Motor neuron (in vitro differentiated cells): ENCODE measurements around the gene KPNA3. TPM values are rescaled to one million over a fixed set of nuclear protein-coding genes. Genes with fewer than 3 reads are reported as not detected.
"Not testable (repeated sequence)": the region's sequence is repeated elsewhere in the genome, so short reads cannot be mapped to it uniquely, and the experiment has no call there.

Source experiments
- ATAC-seq, 8 experiments: fragments of 200-7000 bp; cut with Tn5 transposase; replicated peaks in 6 of 8; 2 replicates each; pipeline ENCODE4 v1.8.0; 2021; ENCODE audit warnings: mild to moderate bottlenecking in 8 of 8, moderate library complexity in 8 of 8
- H3K27ac ChIP-seq, 2 donors: fragments of 250-450 bp; sonication (Bioruptor Pico); 2 replicates each; pipeline ENCODE4 v1.9.0; 2021; ENCODE audit warnings: antibody characterized with exemption in 2 of 2, mild to moderate bottlenecking in 2 of 2, moderate library complexity in 1 of 2
- H3K4me1 ChIP-seq, 2 donors: fragments of 250-450 bp; sonication (Bioruptor Pico); replicated peaks in 1 of 2; 2 replicates each; pipeline ENCODE4 v1.6.1; 2021; ENCODE audit warnings: antibody characterized with exemption in 2 of 2, mild to moderate bottlenecking in 2 of 2, moderate library complexity in 1 of 2
- H3K4me3 ChIP-seq, 5 donors: fragments of 250-450 bp; sonication (Bioruptor Pico); 2 replicates each; pipeline ENCODE4 v1.9.0; 2021; ENCODE audit warnings: antibody characterized with exemption in 5 of 5, mild to moderate bottlenecking in 5 of 5, moderate library complexity in 4 of 5
- WGBS, 10 experiments: fragments of 450-650 bp; shearing (Covaris generic); methylation state at CpG; one replicate each; pipeline ENCODE4 v1.0.0; 2022; 5-methylcytosine and 5-hydroxymethylcytosine counted together
- in situ Hi-C, 9 experiments: fragments of 400-800 bp; cut with MboI; loops; one replicate each; pipeline ENCODE4 v1.15.0; 2021; ENCODE audit warnings: low sequenced_read_pairs in 9 of 9, low pct_unique_long_range_greater_than_20kb in 2 of 9; ENCODE audit not compliant: unreplicated experiment in 9 of 9
- total RNA-seq, 8 experiments: library from RNA; unstranded; fragments of 300-600 nt; gene quantifications; 2 replicates each; pipeline versions ENCODE4 v1.2.3 to v1.2.4, GENCODE V29; 2022

The KPNA3 gene
- total RNA-seq, 8 experiments from 2014 or later = 17.7 to 39.8 (median 33.6) TPM

DNA sequence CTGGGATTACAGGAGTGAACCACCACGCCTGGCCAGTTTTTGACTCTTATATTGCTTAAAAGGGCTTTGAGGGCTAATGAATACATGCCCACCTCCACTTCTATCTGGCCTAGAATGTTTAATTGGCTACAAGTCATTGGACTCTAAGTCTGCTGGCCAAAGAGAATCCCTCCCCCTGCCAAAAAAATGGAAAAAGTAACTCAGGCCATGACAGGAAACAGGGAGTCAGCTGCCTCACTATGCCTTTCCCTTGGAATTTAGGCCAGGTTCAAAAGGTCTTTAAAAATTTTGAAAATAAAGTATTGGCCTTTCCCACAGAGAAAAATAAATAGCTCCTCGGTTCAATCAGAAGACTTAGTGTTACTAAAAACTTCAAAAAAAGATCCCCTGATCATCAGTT is 34.9 kb upstream of the KPNA3 start:
- no peak for ATAC-seq
- in situ Hi-C loops = loop anchor here in 3 of 9 experiments (25.0 kb wide), 1 partner anchor 165 kb away; no protein-coding TSS in a partner anchor
- 0 to 100% (median 71%) methylated on average over 1 to 2 of the region's 2 CpGs; no CpG with 5 or more reads in 1 of the 10 experiments for WGBS, 10 experiments
- H3K4me1 ChIP-seq = no peaks in the 10 kb centered on the region
- no peak overlapping the region for H3K4me3 ChIP-seq
- no peak overlapping the region for H3K27ac ChIP-seq

DNA sequence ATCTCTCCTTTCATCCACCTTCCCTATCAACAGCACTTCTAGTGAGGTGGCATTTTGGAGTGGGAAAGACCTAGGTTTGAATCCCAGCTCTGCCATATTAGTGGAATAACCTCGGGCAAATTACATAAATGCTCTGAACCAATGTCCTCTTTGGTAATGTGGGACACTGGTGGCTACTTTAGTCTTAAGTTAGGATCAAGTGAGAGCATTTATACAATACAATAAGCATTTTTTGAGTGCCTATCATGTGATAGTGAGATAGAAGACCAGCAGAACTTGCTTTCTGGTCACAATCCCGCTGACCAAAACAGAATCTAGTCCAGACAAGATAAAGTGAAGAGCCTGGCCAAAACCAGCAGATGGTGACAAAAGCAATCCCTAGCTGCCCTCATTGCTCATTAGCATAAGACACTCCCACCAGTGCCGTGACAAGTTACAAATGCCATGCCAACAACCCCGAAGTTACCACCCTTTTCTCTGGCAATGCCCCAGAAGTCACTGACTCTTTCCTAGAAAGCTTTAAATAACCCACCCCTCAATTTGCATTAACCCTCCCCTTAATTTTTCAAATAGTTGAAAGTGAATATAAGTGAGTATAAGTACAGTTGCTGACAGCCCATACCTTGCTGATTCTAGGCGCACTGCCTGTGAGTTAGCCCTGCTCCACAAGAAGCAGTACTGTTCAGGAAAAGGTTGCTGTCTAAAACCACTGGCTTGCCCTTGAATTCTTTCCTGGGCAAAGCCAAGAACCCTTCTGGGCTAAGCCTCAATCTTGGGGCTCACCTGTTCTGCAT is 28.9 kb upstream of the KPNA3 start:
- WGBS, 10 experiments = 0 to 100% (median 81%) methylated on average over 1 to 5 of the region's 5 CpGs
- in situ Hi-C loops = no loop called here
- peak in 4 of 8 experiments; percentile 25 to 89 (median 80) for ATAC-seq
- Histone ChIP-seq H3K4me3 (no peak overlapping the region), H3K27ac (no peak overlapping the region), H3K4me1 (no peaks in the 10 kb centered on the region)

- ATAC-seq = no peak
- in situ Hi-C loops = no loop called here
- WGBS, 10 experiments = 20 to 100% (median 86%) methylated on average over 1 to 2 of the region's 2 CpGs; no CpG with 5 or more reads in 2 of the 10 experiments
These were observed 28.2 kb upstream of the KPNA3 start for GRCh38 chr13:49820591-49821215.

GRCh38 chr13:49816047-49816446 is 23.6 kb upstream of the KPNA3 start:
- H3K4me1 ChIP-seq, H3K27ac ChIP-seq, in situ Hi-C loops, ATAC-seq, H3K4me3 ChIP-seq: not testable (repeated sequence)
- 33 to 100% (median 88%) methylated on average over 1 to 4 of the region's 4 CpGs; no CpG with 5 or more reads in 3 of the 10 experiments for WGBS, 10 experiments

More at GRCh38 chr13:49820591-49821215, 28.2 kb upstream of the KPNA3 start:
- Histone ChIP-seq H3K4me3 (no peak overlapping the region), H3K4me1 (no peaks in the 10 kb centered on the region), H3K27ac (no peak overlapping the region)

GRCh38 chr13:49814551-49815270 is 22.2 kb upstream of the KPNA3 start:
- Histone ChIP-seq H3K4me1 (peaks cover 0 to 4% of the 10 kb centered on the region in 2 donors), H3K4me3 (no peak overlapping the region), H3K27ac (no peak overlapping the region)
- 85 to 100% (median 90%) methylated on average over 2 to 5 of the region's 7 CpGs; no CpG with 5 or more reads in 7 of the 10 experiments for WGBS, 10 experiments
- in situ Hi-C loops = no loop called here
- no peak for ATAC-seq

GRCh38 chr13:49812812-49813211 is 20.3 kb upstream of the KPNA3 start:
- Histone ChIP-seq H3K4me3 (no peak overlapping the region), H3K4me1 (peaks cover 0 to 4% of the 10 kb centered on the region in 2 donors), H3K27ac (no peak overlapping the region)
- ATAC-seq = no peak
- 34 to 77% (median 54%) methylated on average over 3 to 4 of the region's 4 CpGs; no CpG with 5 or more reads in 4 of the 10 experiments for WGBS, 10 experiments
- in situ Hi-C loops = no loop called here

- H3K4me3 ChIP-seq = no peak overlapping the region
- H3K27ac ChIP-seq = no peak overlapping the region
- no peak for ATAC-seq
- WGBS, 10 experiments = 64 to 100% (median 91%) methylated on average over 1 to 4 of the region's 4 CpGs; no CpG with 5 or more reads in 3 of the 10 experiments
- peaks cover 0 to 4% of the 10 kb centered on the region in 2 donors for H3K4me1 ChIP-seq
- in situ Hi-C loops = no loop called here
These were observed 19.0 kb upstream of the KPNA3 start for GRCh38 chr13:49811527-49811908.

GRCh38 chr13:49810567-49811526 is 18.4 kb upstream of the KPNA3 start:
- peak in 3 of 8 experiments; percentile 55 to 77 (median 71) for ATAC-seq
- Histone ChIP-seq H3K27ac (no peak overlapping the region), H3K4me3 (no peak overlapping the region), H3K4me1 (peaks cover 0 to 4% of the 10 kb centered on the region in 2 donors)
- in situ Hi-C loops = no loop called here
- 17 to 75% (median 60%) methylated on average over 1 to 4 of the region's 6 CpGs; no CpG with 5 or more reads in 3 of the 10 experiments for WGBS, 10 experiments

DNA sequence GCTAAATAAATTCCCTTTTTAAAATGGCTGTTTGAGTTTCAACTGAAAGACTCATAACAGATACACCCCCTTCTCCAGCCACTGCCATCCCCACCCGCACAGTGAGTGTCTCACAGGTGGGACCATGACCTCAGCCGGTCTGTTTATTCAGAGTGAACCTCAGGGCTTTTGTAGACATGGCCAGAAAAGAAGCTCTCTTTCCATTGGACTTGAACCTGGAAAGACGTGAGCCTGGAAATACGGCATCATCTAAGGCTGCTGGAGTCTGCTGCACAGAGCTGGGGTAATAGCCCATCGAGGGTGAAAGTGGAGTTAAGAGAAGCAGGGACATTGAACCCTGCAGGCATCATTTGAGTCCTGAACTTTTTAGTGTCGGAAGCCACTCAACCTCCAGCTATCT is 15.2 kb upstream of the KPNA3 start:
- ATAC-seq = no peak
- Histone ChIP-seq H3K27ac (no peak overlapping the region), H3K4me3 (no peak overlapping the region), H3K4me1 (no peaks in the 10 kb centered on the region)
- in situ Hi-C loops = no loop called here
- 10 to 90% (median 81%) methylated on average over 2 to 5 of the region's 6 CpGs; no CpG with 5 or more reads in 3 of the 10 experiments for WGBS, 10 experiments

DNA sequence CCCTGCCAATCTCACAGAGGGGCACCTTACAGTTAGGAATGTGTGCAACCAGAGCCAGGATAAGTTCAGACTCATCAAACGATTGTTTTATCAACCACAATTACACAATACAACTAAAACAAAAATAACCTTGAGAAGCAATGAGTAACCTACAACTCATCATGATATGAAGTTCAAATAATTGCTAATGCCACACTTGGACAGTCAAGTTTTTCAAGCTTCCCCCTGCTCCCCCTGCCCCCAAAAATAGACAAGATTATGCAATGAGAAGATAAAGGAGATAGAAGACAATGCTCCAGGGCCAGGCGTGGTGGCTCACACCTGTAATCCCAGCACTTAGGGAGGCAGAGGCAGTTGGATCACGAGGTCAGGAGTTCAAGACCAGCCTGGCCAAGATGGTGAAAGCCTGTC is 13.6 kb upstream of the KPNA3 start:
- 50 to 100% (median 72%) methylated on average over 1 to 2 of the region's 3 CpGs; no CpG with 5 or more reads in 2 of the 10 experiments for WGBS, 10 experiments

DNA sequence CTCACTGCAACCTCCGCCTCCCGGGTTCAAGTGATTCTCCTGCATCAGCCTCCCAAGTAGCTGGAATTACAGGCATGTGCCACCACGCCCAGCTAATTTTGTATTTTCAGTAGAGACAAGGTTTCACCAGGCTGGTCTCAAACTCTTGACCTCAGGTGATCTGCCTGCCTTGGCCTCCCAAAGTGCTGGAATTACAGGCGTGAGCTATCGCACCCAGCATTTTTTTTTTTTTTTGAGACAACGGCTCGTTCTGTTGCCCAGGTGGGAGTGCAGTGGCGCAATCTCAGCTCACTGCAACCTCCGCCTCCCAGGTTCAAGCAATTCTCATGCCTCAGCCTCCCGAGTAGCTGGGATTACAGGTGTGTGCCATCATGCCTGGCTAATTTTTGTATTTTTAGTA is 10.6 kb upstream of the KPNA3 start:
- H3K4me3 ChIP-seq, H3K4me1 ChIP-seq, H3K27ac ChIP-seq, ATAC-seq, in situ Hi-C loops: not testable (repeated sequence)
- 39 to 100% (median 95%) methylated on average over 1 to 7 of the region's 10 CpGs; no CpG with 5 or more reads in 3 of the 10 experiments for WGBS, 10 experiments

More for the DNA sequence above, 13.6 kb upstream of the KPNA3 start:
- Histone ChIP-seq H3K4me3 (no peak overlapping the region), H3K4me1 (no peaks in the 10 kb centered on the region), H3K27ac (no peak overlapping the region)
- ATAC-seq = no peak
- in situ Hi-C loops = no loop called here

DNA sequence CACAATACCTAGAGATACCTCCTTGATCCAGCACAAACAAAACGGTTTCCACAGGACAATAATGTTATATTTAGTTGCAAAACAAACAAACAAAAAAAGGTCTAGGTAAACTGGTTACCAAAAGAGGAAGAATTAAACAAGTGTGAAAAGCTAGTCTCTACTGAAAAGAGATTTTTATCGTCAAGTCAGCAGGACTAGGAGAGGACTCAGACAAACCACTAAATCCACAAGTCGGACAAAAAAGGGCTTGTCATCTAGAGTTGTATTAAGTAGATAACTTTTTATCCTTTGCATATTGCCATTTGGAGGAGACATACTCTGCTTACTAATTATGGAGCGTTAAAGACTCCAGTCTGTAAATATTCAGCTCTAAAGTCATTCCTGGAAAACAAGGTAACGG is 9.9 kb upstream of the KPNA3 start:
- WGBS, 10 experiments = 70 to 100% (median 98%) methylated on average over 1 to 4 of the region's 5 CpGs
- in situ Hi-C loops = no loop called here
- Histone ChIP-seq H3K4me3 (no peak overlapping the region), H3K27ac (no peak overlapping the region), H3K4me1 (no peaks in the 10 kb centered on the region)
- no peak for ATAC-seq
